A204.1 (cell line): ENCODE data around the gene FAM193A.
"Not testable (repeated sequence)": the region's sequence is repeated elsewhere in the genome, so short reads cannot be mapped to it uniquely, and the experiment has no call there.

Source experiments
- FAIRE-seq: peaks from 2 replicates; lab custom pipeline; 2012; peaks lifted over from hg19 to GRCh38; lab: Jason Lieb, UNC

FAM193A gene

GRCh38 chr4:2652415-2653160 is 116.1 kb downstream of the FAM193A start:
- FAIRE-seq = no peak

- no peak for FAIRE-seq
Measured at GRCh38 chr4:2660596-2661211, 124.3 kb downstream of the FAM193A start.

- no peak for FAIRE-seq
Measured at GRCh38 chr4:2662598-2662997, 126.2 kb downstream of the FAM193A start.

- no peak for FAIRE-seq
Measured at GRCh38 chr4:2663275-2663674, 126.8 kb downstream of the FAM193A start.

- FAIRE-seq = no peak
Measured at GRCh38 chr4:2666722-2667247, 130.3 kb downstream of the FAM193A start.

GRCh38 chr4:2667428-2667827 is 131.0 kb downstream of the FAM193A start:
- FAIRE-seq = peak; percentile 86

GRCh38 chr4:2671267-2671895 is 134.9 kb downstream of the FAM193A start:
- no peak for FAIRE-seq

GRCh38 chr4:2672082-2672481 is 135.6 kb downstream of the FAM193A start:
- no peak for FAIRE-seq

- no peak for FAIRE-seq
Measured at GRCh38 chr4:2672700-2673099, 136.3 kb downstream of the FAM193A start.

GRCh38 chr4:2673157-2673556 is 136.7 kb downstream of the FAM193A start:
- no peak for FAIRE-seq

- not testable (repeated sequence) for FAIRE-seq
Measured at GRCh38 chr4:2679762-2680161, 143.3 kb downstream of the FAM193A start.

GRCh38 chr4:2684486-2684885 is 148.0 kb downstream of the FAM193A start:
- no peak for FAIRE-seq

- no peak for FAIRE-seq
Measured at GRCh38 chr4:2685541-2685940, 149.1 kb downstream of the FAM193A start.

- no peak for FAIRE-seq
Measured at GRCh38 chr4:2686379-2687265, 150.2 kb downstream of the FAM193A start.

- FAIRE-seq = no peak
Measured at GRCh38 chr4:2688281-2688680, 151.8 kb downstream of the FAM193A start.

GRCh38 chr4:2688697-2689096 is 152.2 kb downstream of the FAM193A start:
- FAIRE-seq = no peak

GRCh38 chr4:2689114-2689513 is 152.7 kb downstream of the FAM193A start:
- FAIRE-seq = no peak

GRCh38 chr4:2689825-2690700 is 153.6 kb downstream of the FAM193A start:
- FAIRE-seq = no peak

- FAIRE-seq = no peak
Measured at GRCh38 chr4:2691313-2691712, 154.9 kb downstream of the FAM193A start.

GRCh38 chr4:2691952-2692435 is 155.5 kb downstream of the FAM193A start:
- no peak for FAIRE-seq

GRCh38 chr4:2694691-2695090 is 158.2 kb downstream of the FAM193A start:
- no peak for FAIRE-seq
